ENCODE measurements around the gene CTTN. TPM values are rescaled to one million over a fixed set of nuclear protein-coding genes. Genes with fewer than 3 reads are reported as not detected.
A peak's percentile ranks its signal among the peaks of the same experiment; 100 is the strongest.

The CTTN gene
- total RNA-seq, 1 experiment from 2014 or later: 71.3 TPM

DNA sequence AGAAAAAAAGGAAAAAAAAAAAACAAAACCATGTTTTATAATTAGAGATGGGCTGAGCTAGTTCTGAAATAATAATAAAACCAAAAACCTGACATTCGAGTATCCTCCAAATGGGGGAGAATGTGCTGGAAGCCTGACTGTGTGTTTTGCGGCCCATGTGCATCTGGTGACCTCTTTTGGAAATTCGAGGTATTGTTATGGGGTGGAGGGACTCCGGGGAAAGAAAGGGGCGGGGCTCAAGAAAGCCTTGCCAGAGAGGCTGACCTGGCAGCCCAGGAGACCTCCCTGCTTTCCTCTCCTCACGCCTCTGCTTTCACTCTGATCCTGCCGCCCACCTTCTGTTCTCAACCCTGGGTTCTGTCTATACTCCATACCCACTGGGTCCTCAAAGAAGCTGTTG is 72.9 kb downstream of the CTTN start:
- DNase-seq: peak; percentile 34 to 58
- Histone ChIP-seq H3K36me3 (no peaks in the 10 kb centered on the region), H3K9me3 (replicated peaks) (no peaks in the 10 kb centered on the region), H3K27ac (no peak overlapping the region), H3K27me3 (peaks cover 2% of the 10 kb centered on the region; the same call in 1 of the 2 replicates), H3K4me1 (peaks cover 10% of the 10 kb centered on the region; the same call in 1 of the 2 replicates), H3K4me3 (no peak overlapping the region)

- Histone ChIP-seq H3K4me1 (peaks cover 10% of the 10 kb centered on the region; the same call in 1 of the 2 replicates), H3K27ac (no peak overlapping the region), H3K36me3 (no peaks in the 10 kb centered on the region), H3K4me3 (no peak overlapping the region), H3K9me3 (replicated peaks) (no peaks in the 10 kb centered on the region), H3K27me3 (peaks cover 2% of the 10 kb centered on the region; the same call in 1 of the 2 replicates)
- no peak for DNase-seq
Observed at GRCh38 chr11:70472240-70472639, 73.9 kb downstream of the CTTN start.

DNA sequence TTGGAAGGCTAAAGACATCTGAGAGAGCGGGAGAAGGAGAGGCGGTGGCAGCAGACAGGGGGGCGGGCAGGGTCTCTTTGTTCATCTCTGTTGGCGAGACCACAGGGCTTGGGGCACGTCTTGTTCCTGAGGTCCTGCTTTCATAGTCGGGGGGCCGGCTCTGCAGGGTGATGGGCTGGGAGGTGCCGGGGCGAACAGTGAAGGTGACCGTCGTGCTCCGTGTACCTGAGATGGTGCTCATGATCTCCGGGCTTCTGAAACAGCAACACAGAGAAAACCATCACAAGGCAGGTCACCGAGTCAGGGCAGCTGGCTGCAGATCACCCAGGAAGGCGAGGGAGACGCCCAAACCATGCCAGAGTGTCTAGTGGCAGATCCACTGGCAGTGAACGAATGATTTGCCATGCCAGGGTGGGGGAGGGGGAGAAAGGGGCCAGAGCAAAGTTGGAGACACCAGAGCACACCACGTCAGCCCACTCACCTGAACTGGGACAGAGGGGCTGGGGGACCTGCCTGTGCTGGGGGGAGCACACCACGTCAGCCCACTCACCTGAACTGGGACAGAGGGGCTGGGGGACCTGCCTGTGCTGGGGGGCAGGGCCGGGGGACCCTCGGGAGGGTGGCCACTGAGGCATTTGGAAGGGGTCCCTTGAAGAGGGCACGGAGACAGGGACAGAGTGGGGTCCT is 75.0 kb downstream of the CTTN start:
- Histone ChIP-seq H3K4me3 (no peak overlapping the region), H3K9me3 (replicated peaks) (no peaks in the 10 kb centered on the region), H3K4me1 (peaks cover 5% of the 10 kb centered on the region; the same call in 1 of the 2 replicates), H3K27me3 (peaks cover 2% of the 10 kb centered on the region; the same call in 1 of the 2 replicates), H3K36me3 (no peaks in the 10 kb centered on the region), H3K27ac (no peak overlapping the region)
- no peak for DNase-seq

DNA sequence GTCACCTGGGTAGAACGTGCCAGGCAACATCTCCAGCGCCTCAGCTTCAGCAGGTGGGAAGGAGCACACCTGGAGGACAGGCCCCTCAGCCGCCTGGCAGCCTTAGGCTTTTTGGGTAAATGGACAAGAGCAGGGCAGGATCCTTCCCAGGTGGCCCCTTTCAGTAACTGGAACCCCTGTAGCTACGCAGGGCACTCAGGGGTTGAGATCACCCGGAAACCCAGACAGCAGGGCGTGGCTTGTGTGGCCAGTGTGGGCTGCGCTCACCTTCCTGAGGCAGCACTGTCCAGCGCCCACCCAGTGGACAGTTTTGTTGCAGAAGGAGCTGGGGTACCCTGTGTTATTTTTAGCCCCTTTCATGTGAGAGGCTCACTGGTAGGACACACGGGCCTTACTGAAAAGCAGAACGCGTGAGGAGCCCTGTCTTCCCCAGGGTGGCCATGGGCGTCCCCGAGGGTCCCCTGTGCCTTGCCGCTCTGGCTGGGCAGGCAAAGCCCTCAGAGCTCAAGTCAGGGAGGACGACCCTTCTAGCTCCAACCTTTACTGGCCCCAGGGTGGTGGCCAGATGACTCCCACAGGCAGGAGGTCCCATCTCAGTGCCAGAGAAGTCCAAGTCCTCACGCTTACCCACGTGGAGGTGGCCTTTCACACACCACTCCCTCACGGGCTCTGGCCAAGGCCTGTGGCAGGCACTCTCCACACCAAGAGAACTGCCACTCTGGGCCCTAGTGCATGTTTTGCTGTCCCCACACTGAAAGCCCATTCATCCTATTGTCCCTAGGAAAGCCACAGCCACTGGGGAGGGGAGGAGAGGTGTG is 75.8 kb downstream of the CTTN start:
- Histone ChIP-seq H3K27ac (no peak overlapping the region), H3K4me1 (no peaks in the 10 kb centered on the region), H3K27me3 (peaks cover 2% of the 10 kb centered on the region; the same call in 1 of the 2 replicates), H3K4me3 (no peak overlapping the region), H3K9me3 (replicated peaks) (no peaks in the 10 kb centered on the region), H3K36me3 (no peaks in the 10 kb centered on the region)
- no peak for DNase-seq

- Histone ChIP-seq H3K4me1 (no peaks in the 10 kb centered on the region), H3K4me3 (no peak overlapping the region), H3K27me3 (peaks cover 2% of the 10 kb centered on the region; the same call in 1 of the 2 replicates), H3K27ac (no peak overlapping the region), H3K9me3 (replicated peaks) (no peaks in the 10 kb centered on the region), H3K36me3 (no peaks in the 10 kb centered on the region)
- DNase-seq: no peak
Observed at GRCh38 chr11:70474710-70475109, 76.4 kb downstream of the CTTN start.

- Histone ChIP-seq H3K9me3 (replicated peaks) (no peaks in the 10 kb centered on the region), H3K4me3 (no peak overlapping the region), H3K36me3 (no peaks in the 10 kb centered on the region), H3K4me1 (no peaks in the 10 kb centered on the region), H3K27me3 (peaks cover 2% of the 10 kb centered on the region; the same call in 1 of the 2 replicates), H3K27ac (no peak overlapping the region)
- no peak for DNase-seq
Observed at GRCh38 chr11:70476669-70477068, 78.3 kb downstream of the CTTN start.

GRCh38 chr11:70477176-70477575 is 78.8 kb downstream of the CTTN start:
- Histone ChIP-seq H3K36me3 (no peaks in the 10 kb centered on the region), H3K27me3 (peaks cover 2% of the 10 kb centered on the region; the same call in 1 of the 2 replicates), H3K9me3 (replicated peaks) (no peaks in the 10 kb centered on the region), H3K4me3 (no peak overlapping the region), H3K4me1 (no peaks in the 10 kb centered on the region; the same call in 1 of the 2 replicates), H3K27ac (no peak overlapping the region)
- no peak for DNase-seq

DNA sequence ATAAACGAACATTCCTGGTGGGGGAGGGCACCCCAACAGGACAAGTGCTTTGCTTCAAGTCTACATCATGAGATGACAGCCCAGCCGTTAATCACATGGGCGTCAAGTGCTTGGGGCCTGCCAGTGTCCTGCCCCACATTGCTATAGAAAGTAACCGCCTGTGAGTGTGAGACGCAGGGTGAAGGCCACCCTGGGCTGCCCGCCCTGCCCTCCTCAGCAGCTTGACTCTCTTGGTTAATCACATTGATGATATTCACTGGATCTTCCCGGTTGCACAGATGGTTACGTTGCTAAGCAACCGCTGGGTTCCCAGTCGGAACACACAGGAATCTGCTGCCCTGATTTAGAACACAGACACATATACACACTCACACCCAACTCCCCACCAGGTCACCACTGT is 79.3 kb downstream of the CTTN start:
- DNase-seq: no peak
- H3K9me3 ChIP-seq (replicated peaks): no peaks in the 10 kb centered on the region
- H3K4me1 ChIP-seq: peaks cover 2% of the 10 kb centered on the region; the same call in 1 of the 2 replicates
- H3K4me3 ChIP-seq: no peak overlapping the region
- H3K27me3 ChIP-seq: no peaks in the 10 kb centered on the region
- no peaks in the 10 kb centered on the region for H3K36me3 ChIP-seq
- no peak overlapping the region for H3K27ac ChIP-seq

GRCh38 chr11:70478166-70478890 is 80.0 kb downstream of the CTTN start:
- H3K9me3 ChIP-seq (replicated peaks): no peaks in the 10 kb centered on the region
- H3K36me3 ChIP-seq: no peaks in the 10 kb centered on the region
- H3K27me3 ChIP-seq: no peaks in the 10 kb centered on the region
- H3K4me3 ChIP-seq: no peak overlapping the region
- no peak for DNase-seq
- peaks cover 2% of the 10 kb centered on the region; the same call in 1 of the 2 replicates for H3K4me1 ChIP-seq
- H3K27ac ChIP-seq: no peak overlapping the region

- DNase-seq: no peak
- no peak overlapping the region for H3K4me3 ChIP-seq
- H3K27ac ChIP-seq: no peak overlapping the region
- peaks cover 2% of the 10 kb centered on the region; the same call in 1 of the 2 replicates for H3K4me1 ChIP-seq
- no peaks in the 10 kb centered on the region for H3K36me3 ChIP-seq
- no peaks in the 10 kb centered on the region for H3K27me3 ChIP-seq
- no peaks in the 10 kb centered on the region for H3K9me3 ChIP-seq (replicated peaks)
Observed at GRCh38 chr11:70480711-70481110, 82.4 kb downstream of the CTTN start.

- Histone ChIP-seq H3K4me1 (peaks cover 2% of the 10 kb centered on the region; the same call in 1 of the 2 replicates), H3K36me3 (no peaks in the 10 kb centered on the region), H3K27ac (no peak overlapping the region), H3K9me3 (replicated peaks) (no peaks in the 10 kb centered on the region), H3K4me3 (no peak overlapping the region), H3K27me3 (no peaks in the 10 kb centered on the region)
- DNase-seq: no peak
Observed at GRCh38 chr11:70481625-70482528, 83.5 kb downstream of the CTTN start.

- peak; percentile 27 to 43 for DNase-seq
- no peaks in the 10 kb centered on the region for H3K27me3 ChIP-seq
- no peaks in the 10 kb centered on the region for H3K36me3 ChIP-seq
- H3K9me3 ChIP-seq (replicated peaks): no peaks in the 10 kb centered on the region
- H3K27ac ChIP-seq: peak overlapping the region; percentile 30; the same call in 1 of the 2 replicates
- H3K4me3 ChIP-seq: no peak overlapping the region
- H3K4me1 ChIP-seq: peaks cover 2% of the 10 kb centered on the region; the same call in 1 of the 2 replicates
Observed at GRCh38 chr11:70482529-70482917, 84.2 kb downstream of the CTTN start.

DNA sequence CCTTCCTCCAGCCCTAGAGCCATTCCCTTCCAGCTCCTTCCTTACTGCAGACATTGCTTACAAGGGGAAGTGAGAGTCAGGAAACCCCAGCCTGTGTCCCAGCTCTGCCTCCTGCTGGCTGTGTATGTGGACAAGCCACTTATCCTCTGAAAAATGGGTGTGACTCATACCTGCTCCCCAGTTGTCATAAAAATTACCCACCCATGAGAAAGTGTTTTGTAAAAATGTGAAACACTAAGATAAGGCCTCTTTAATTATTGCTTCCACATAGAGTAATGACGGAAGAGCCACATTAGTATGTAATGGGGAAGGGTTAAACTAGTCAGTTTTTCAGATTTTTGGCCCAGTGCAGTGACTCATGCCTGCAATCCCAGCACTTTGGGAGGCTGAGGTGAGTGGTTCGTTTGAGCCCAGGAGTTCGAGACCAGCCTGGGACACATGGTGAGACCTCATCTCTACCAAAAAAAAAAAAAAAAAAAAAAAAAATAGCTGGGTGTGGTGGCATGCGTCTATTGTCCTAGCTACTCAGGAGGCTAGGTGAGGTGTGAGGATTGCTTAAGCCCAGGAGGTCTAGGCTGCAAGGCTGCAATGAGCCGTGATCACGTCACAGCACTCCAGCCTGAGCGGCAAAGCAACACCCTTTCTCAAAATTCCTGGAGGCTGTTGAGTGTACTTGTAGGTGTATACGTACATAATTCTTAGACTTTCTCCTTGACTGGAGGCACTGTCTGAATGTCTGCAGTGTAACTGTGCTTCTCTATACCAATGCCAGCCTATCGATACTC is 84.9 kb downstream of the CTTN start:
- no peaks in the 10 kb centered on the region for H3K36me3 ChIP-seq
- no peaks in the 10 kb centered on the region for H3K9me3 ChIP-seq (replicated peaks)
- H3K4me1 ChIP-seq: peaks cover 2% of the 10 kb centered on the region; the same call in 1 of the 2 replicates
- no peak overlapping the region for H3K4me3 ChIP-seq
- DNase-seq: peak in 1 of 2 experiments; percentile 36
- peak overlapping the region; percentile 30; the same call in 1 of the 2 replicates for H3K27ac ChIP-seq
- no peaks in the 10 kb centered on the region for H3K27me3 ChIP-seq

Data from SJCRH30 (cell line).